Erythroblast (primary cell): ENCODE data around the gene INSM1.

ENCODE experiments used
- GATA1 ChIP-seq: IDR thresholded peaks from 2 replicates; pipeline ENCODE4 v1.6.1; 2011; ENCODE audit warnings: low read depth, mild to moderate bottlenecking, control low read depth, low read length, moderate library complexity
- POLR2A ChIP-seq: IDR thresholded peaks from 2 replicates; pipeline ENCODE4 v1.6.1; 2011; ENCODE audit warnings: mild to moderate bottlenecking, low read length

DNA sequence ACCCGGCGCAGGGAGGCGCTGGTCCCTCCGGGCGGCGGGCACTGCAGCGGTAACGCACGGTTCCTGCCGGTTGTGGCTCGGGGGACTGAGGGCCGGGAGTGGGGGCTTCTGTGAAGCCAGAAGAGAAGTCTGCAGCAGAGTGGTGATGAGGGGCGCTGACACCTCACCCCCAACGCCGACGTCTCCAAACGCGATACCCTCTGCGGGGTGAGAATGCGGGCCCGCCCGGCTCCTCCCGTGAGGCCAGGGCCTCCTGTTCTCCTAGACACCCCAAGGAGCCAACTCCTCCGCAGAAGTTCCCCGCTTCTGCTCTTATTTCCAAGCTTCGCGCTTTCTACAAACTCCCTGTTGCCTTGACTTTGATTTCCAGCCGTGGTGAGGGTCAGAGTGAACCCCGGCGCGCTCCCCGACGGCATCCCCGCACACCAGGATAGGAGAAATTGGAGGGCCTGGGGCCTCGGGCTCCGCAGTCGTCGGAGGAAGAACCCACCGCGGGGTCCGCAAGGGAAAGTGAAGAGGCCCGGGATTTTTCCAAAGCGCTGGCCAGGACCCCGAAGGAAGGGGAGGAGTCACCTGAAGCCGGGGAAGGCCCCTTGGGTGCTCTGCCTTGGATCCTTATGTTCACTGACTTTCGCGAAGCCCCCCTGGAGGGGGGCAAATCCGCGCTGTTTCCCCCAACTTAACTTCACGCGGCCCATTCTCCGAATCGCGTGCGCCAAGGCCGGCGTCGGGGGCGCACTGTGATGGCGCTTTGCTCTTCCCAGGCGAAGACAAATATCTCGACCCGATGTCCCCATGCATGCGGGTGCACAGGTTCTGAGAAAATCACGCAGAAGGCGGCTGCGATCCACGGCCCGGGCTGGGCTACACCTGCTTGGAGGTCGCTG lies 3.1 kb upstream of the INSM1 start:
- TF ChIP-seq POLR2A (no peak), GATA1 (no peak)
